C4-2B (cell line): ENCODE data around the gene PASK.

Source experiments
- ZFX ChIP-seq: fragments of 450-650 bp; IDR thresholded peaks from 2 replicates; pipeline ENCODE4 v1.6.1; 2017
- TF ChIP-seq, protein P1 (sequence below): fragments of 450-650 bp; conservative IDR thresholded peaks from 2 replicates; pipeline ENCODE4 v1.5.1; 2017; ENCODE audit warnings: mild to moderate bottlenecking

DNA sequence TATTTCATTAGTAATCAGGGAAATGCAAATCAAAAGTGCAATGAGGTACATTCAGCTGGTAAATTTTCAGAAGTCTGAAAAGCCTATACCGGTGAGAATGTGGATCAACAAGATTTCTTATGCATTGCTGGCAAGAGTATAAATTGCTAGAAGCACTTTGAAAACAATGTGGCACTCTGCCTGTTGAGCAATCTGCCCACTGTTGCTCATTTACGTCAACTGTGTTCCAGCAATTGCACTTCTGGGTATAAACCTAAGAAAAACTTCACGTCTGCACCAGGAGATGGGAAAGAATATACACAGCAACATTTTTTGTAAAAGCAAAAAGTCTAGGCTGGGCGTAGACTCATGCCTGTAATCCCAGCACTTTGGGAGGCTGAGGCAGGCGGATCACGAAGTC lies 88.0 kb downstream of the PASK start:
- TF ChIP-seq, protein P1, sequence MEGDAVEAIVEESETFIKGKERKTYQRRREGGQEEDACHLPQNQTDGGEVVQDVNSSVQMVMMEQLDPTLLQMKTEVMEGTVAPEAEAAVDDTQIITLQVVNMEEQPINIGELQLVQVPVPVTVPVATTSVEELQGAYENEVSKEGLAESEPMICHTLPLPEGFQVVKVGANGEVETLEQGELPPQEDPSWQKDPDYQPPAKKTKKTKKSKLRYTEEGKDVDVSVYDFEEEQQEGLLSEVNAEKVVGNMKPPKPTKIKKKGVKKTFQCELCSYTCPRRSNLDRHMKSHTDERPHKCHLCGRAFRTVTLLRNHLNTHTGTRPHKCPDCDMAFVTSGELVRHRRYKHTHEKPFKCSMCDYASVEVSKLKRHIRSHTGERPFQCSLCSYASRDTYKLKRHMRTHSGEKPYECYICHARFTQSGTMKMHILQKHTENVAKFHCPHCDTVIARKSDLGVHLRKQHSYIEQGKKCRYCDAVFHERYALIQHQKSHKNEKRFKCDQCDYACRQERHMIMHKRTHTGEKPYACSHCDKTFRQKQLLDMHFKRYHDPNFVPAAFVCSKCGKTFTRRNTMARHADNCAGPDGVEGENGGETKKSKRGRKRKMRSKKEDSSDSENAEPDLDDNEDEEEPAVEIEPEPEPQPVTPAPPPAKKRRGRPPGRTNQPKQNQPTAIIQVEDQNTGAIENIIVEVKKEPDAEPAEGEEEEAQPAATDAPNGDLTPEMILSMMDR = no peak
- TF ChIP-seq ZFX = no peak
